HG02759 (cell line): ENCODE data around the gene EHD1.
A peak's percentile ranks its signal among the peaks of the same experiment; 100 is the strongest.

Experiments
- ATAC-seq: cut with Tn5 transposase; IDR thresholded peaks from one replicate; pipeline ENCODE4 v1.9.1; 2021; ENCODE audit warnings: mild to moderate bottlenecking, moderate library complexity; ENCODE audit not compliant: unreplicated experiment

EHD1 gene

GRCh38 chr11:64802370-64803157 is 75.9 kb downstream of the EHD1 start:
- ATAC-seq: peak; percentile 9
